ENCODE data around the gene FAM174C. TPM values are rescaled to one million over a fixed set of nuclear protein-coding genes. Genes with fewer than 3 reads are reported as not detected.
A peak's percentile ranks its signal among the peaks of the same experiment; 100 is the strongest.

Gene FAM174C
- total and polyA plus RNA-seq, 2 donors (not counting 3 experiments of a cell fraction or from before 2014, with no cell fraction given), result 46.7 to 83.9 TPM

- Histone ChIP-seq H3K4me2 (ENCODE audit: insufficient read depth, low read length) (peak overlapping the region; percentile 40), H3K27ac (ENCODE audit: insufficient read depth, low read depth, low read length) (peak overlapping the region; percentile 95), H3K9ac (replicated peaks; ENCODE audit: extremely low read depth, insufficient read depth, low read length) (peak overlapping the region; percentile 93), H3K4me1 (ENCODE audit: control insufficient read depth, extremely low read depth, insufficient read depth, low read length) (peaks cover 37% of the 10 kb centered on the region), H3K36me3 (ENCODE audit: control insufficient read depth in 2 of 2, extremely low read depth in 1 of 2, insufficient read depth in 2 of 2, low read length in 2 of 2) (peaks cover 23 to 39% of the 10 kb centered on the region in 2 experiments), H2AFZ (ENCODE audit: low read depth, low read length) (no peak overlapping the region), H3K4me3 (replicated peaks in 1 of 3; ENCODE audit: insufficient read depth in 1 of 3, low read depth in 1 of 3, low read length in 3 of 3) (peak overlapping the region in 2 of 3 experiments; percentile 10 to 78), H3K27me3 (ENCODE audit: control insufficient read depth in 2 of 2, insufficient read depth in 2 of 2, low read length in 2 of 2) (no peaks in the 10 kb centered on the region), H3K79me2 (ENCODE audit: control insufficient read depth, insufficient read depth, low read length) (peaks cover 48% of the 10 kb centered on the region), H3K9me3 (replicated peaks; ENCODE audit: control insufficient read depth, insufficient read depth, low read length) (no peaks in the 10 kb centered on the region), H4K20me1 (replicated peaks; ENCODE audit: control insufficient read depth, extremely low read depth, insufficient read depth, low read length) (no peaks in the 10 kb centered on the region), H3K9me1 (replicated peaks; ENCODE audit: control insufficient read depth, extremely low read depth, insufficient read depth, low read length) (no peaks in the 10 kb centered on the region)
- CTCF ChIA-PET, result interaction anchor here (3.9 kb wide), 1 partner anchor 30 kb away, joined by 42 read pairs; no protein-coding TSS in a partner anchor
- intact Hi-C loops (cut with micrococcal nuclease), result no loop called here
- FAIRE-seq (no peak), DNase-seq (ENCODE audit: low read depth, low spot score) (no peak)
- dilution Hi-C loops (cut with MboI; ENCODE audit: extremely low pct_ligation_motif_present, low sequenced_read_pairs), result no loop called here
- POLR2A ChIA-PET, result interaction anchor here (0.6 kb wide), 1 partner anchor 22 kb away, joined by 5 read pairs; no protein-coding TSS in a partner anchor
- BruUV-seq (replicated peaks), result TSS peak; percentile 14
- TF ChIP-seq MAX (IDR thresholded peaks at IDR 0.05; ENCODE audit: insufficient read depth, insufficient read length), result no peak
- TF ChIP-seq CTCF (IDR thresholded peaks at IDR 0.05; ENCODE audit: extremely low read depth in 1 of 2, insufficient read depth in 1 of 2, low read depth in 1 of 2, low read length in 2 of 2), result no peak
- TF ChIP-seq GATA2 (IDR thresholded peaks at IDR 0.05; ENCODE audit: insufficient read depth, insufficient read length, low read depth, low read length), result no peak
- TF ChIP-seq MYC (IDR thresholded peaks at IDR 0.05; ENCODE audit: low read depth, low read length), result no peak
- TF ChIP-seq POLR2A (IDR thresholded peaks at IDR 0.05; ENCODE audit: low read depth, low read length), result no peak
- no peak for TF ChIP-seq FOS (IDR thresholded peaks at IDR 0.05; ENCODE audit: borderline replicate concordance, insufficient read depth, low read length)
- TF ChIP-seq EZH2 (IDR thresholded peaks at IDR 0.05; ENCODE audit: borderline replicate concordance, low read depth, low read length, severe bottlenecking), result no peak
- no peak for TF ChIP-seq POLR2AphosphoS5 (IDR thresholded peaks at IDR 0.05; ENCODE audit: insufficient read depth, low read depth, low read length)
- TF ChIP-seq JUN (IDR thresholded peaks at IDR 0.05; ENCODE audit: borderline replicate concordance, insufficient read depth, insufficient read length, low read depth), result no peak
Observed at GRCh38 chr19:1274081-1274851, 1.1 kb upstream of the FAM174C start.
